HEK293 (cell line): ENCODE results near the gene SCRT2.
A peak's percentile ranks its signal among the peaks of the same experiment; 100 is the strongest.

Experiments
- FEZF1 ChIP-seq: fragments of 450-650 bp; formaldehyde crosslinking; IDR thresholded peaks from 2 replicates; pipeline ENCODE4 v1.5.1; 2016; ENCODE audit warnings: missing biosample characterization, missing genetic modification characterization
- HOXA7 ChIP-seq: sonication (generic); formaldehyde crosslinking; IDR thresholded peaks from 2 replicates; pipeline ENCODE4 v1.8.1; 2022; ENCODE audit warnings: missing genetic modification reagents, borderline replicate concordance
- KLF1 ChIP-seq: fragments of 450-650 bp; formaldehyde crosslinking; IDR thresholded peaks from 2 replicates; pipeline ENCODE4 v1.5.1; 2016; ENCODE audit warnings: missing biosample characterization, missing genetic modification characterization
- KLF17 ChIP-seq: fragments of 450-650 bp; formaldehyde crosslinking; IDR thresholded peaks from 2 replicates; pipeline ENCODE4 v1.5.1; 2016; ENCODE audit warnings: missing biosample characterization, missing genetic modification characterization
- MEIS1 ChIP-seq: sonication (generic); formaldehyde crosslinking; IDR thresholded peaks from 2 replicates; pipeline ENCODE4 v1.8.1; 2022; ENCODE audit warnings: missing genetic modification reagents, mild to moderate bottlenecking, borderline replicate concordance
- PRDM1 ChIP-seq: fragments of 450-650 bp; formaldehyde crosslinking; IDR thresholded peaks from 2 replicates; pipeline ENCODE4; 2016; ENCODE audit warnings: missing biosample characterization, missing genetic modification characterization
- PRDM10 ChIP-seq: fragments of 450-650 bp; formaldehyde crosslinking; IDR thresholded peaks from 2 replicates; pipeline ENCODE4 v1.5.1; 2016; ENCODE audit warnings: missing biosample characterization, missing genetic modification characterization
- PRDM4 ChIP-seq: fragments of 450-650 bp; formaldehyde crosslinking; IDR thresholded peaks from 2 replicates; pipeline ENCODE4 v1.5.1; 2017; ENCODE audit warnings: missing biosample characterization, missing genetic modification characterization
- TRIM28 ChIP-seq: IDR thresholded peaks from 2 replicates; pipeline ENCODE4 v1.6.1; 2011; ENCODE audit warnings: low read length, control low read depth, borderline replicate concordance
- YY2 ChIP-seq: fragments of 450-650 bp; formaldehyde crosslinking; IDR thresholded peaks from 2 replicates; pipeline ENCODE4 v1.5.1; 2016; ENCODE audit warnings: missing biosample characterization, missing genetic modification characterization
- ZBTB21 ChIP-seq: fragments of 450-650 bp; formaldehyde crosslinking; IDR thresholded peaks from 2 replicates; pipeline ENCODE4 v1.5.1; 2017; ENCODE audit warnings: missing biosample characterization, missing genetic modification characterization
- ZBTB48 ChIP-seq: fragments of 450-650 bp; formaldehyde crosslinking; IDR thresholded peaks from 2 replicates; pipeline ENCODE4 v1.5.1; 2016; ENCODE audit warnings: missing biosample characterization, missing genetic modification characterization
- ZEB2 ChIP-seq: fragments of 450-650 bp; formaldehyde crosslinking; IDR thresholded peaks from 2 replicates; pipeline ENCODE4 v1.5.1; 2016; ENCODE audit warnings: missing biosample characterization, missing genetic modification characterization
- ZFP69B ChIP-seq: fragments of 450-650 bp; formaldehyde crosslinking; IDR thresholded peaks from 2 replicates; pipeline ENCODE4 v1.5.1; 2016; ENCODE audit warnings: missing biosample characterization, missing genetic modification characterization
- ZNF2 ChIP-seq: fragments of 450-650 bp; formaldehyde crosslinking; IDR thresholded peaks from 2 replicates; pipeline ENCODE4 v1.5.1; 2016; ENCODE audit warnings: missing biosample characterization, missing genetic modification characterization
- ZNF214 ChIP-seq: fragments of 450-650 bp; formaldehyde crosslinking; IDR thresholded peaks from 2 replicates; pipeline ENCODE4 v1.5.1; 2017; ENCODE audit warnings: missing biosample characterization, mild to moderate bottlenecking, missing genetic modification characterization, borderline replicate concordance
- ZNF239 ChIP-seq: fragments of 450-650 bp; formaldehyde crosslinking; IDR thresholded peaks from 2 replicates; pipeline ENCODE4 v1.5.1; 2016; ENCODE audit warnings: missing biosample characterization, missing genetic modification characterization
- ZNF248 ChIP-seq: fragments of 450-650 bp; formaldehyde crosslinking; IDR thresholded peaks from 2 replicates; pipeline ENCODE4 v1.5.1; 2017; ENCODE audit warnings: missing biosample characterization, missing genetic modification characterization
- ZNF26 ChIP-seq: fragments of 450-650 bp; formaldehyde crosslinking; IDR thresholded peaks from 2 replicates; pipeline ENCODE4 v1.5.1; 2016; ENCODE audit warnings: missing biosample characterization, missing genetic modification characterization
- ZNF433 ChIP-seq: fragments of 450-650 bp; formaldehyde crosslinking; IDR thresholded peaks from 2 replicates; pipeline ENCODE4 v1.5.1; 2016; ENCODE audit warnings: missing biosample characterization, missing genetic modification characterization, low read depth
- ZNF501 ChIP-seq: fragments of 450-650 bp; formaldehyde crosslinking; IDR thresholded peaks from 2 replicates; pipeline ENCODE4 v1.5.1; 2016; ENCODE audit warnings: missing biosample characterization, missing genetic modification characterization
- ZNF518A ChIP-seq: fragments of 450-650 bp; formaldehyde crosslinking; conservative IDR thresholded peaks from 2 replicates; pipeline ENCODE4 v1.5.1; 2016; ENCODE audit warnings: low read depth, missing biosample characterization, missing genetic modification characterization
- ZNF521 ChIP-seq: fragments of 450-650 bp; formaldehyde crosslinking; IDR thresholded peaks from 2 replicates; pipeline ENCODE4 v1.5.1; 2017; ENCODE audit warnings: missing biosample characterization, mild to moderate bottlenecking, missing genetic modification characterization
- ZNF560 ChIP-seq: fragments of 450-650 bp; formaldehyde crosslinking; IDR thresholded peaks from 2 replicates; pipeline ENCODE4 v1.5.1; 2017; ENCODE audit warnings: missing biosample characterization, missing genetic modification characterization, borderline replicate concordance
- ZNF585B ChIP-seq: fragments of 450-650 bp; formaldehyde crosslinking; IDR thresholded peaks from 2 replicates; pipeline ENCODE4 v1.5.1; 2016; ENCODE audit warnings: missing biosample characterization, missing genetic modification characterization
- ZNF626 ChIP-seq: fragments of 450-650 bp; sonication (Bioruptor Pico); formaldehyde crosslinking; IDR thresholded peaks from 2 replicates; pipeline ENCODE4 v1.5.1; 2018; ENCODE audit warnings: missing biosample characterization, missing genetic modification characterization, inconsistent platforms
- ZNF76 ChIP-seq: fragments of 450-650 bp; formaldehyde crosslinking; IDR thresholded peaks from 2 replicates; pipeline ENCODE4; 2016; ENCODE audit warnings: low read depth, missing biosample characterization, missing genetic modification characterization, borderline replicate concordance
- ZNF791 ChIP-seq: fragments of 450-650 bp; formaldehyde crosslinking; IDR thresholded peaks from 2 replicates; pipeline ENCODE4 v1.5.1; 2016; ENCODE audit warnings: missing biosample characterization, missing genetic modification characterization

Gene SCRT2

GRCh38 chr20:621125-621756 lies 54.4 kb downstream of the SCRT2 start (continued):
- TF ChIP-seq FEZF1 (tag by site-specific recombination) (no peak), ZNF791 (tag by site-specific recombination) (no peak), ZNF521 (no peak), PRDM10 (tag by site-specific recombination) (no peak), PRDM4 (no peak), ZNF239 (no peak), MEIS1 (CRISPR knock-in tag) (no peak), ZFP69B (tag by site-specific recombination) (peak; percentile 83; the same call in 1 of the 2 replicates), ZBTB21 (tag by site-specific recombination) (peak; percentile 65; the same call in 1 of the 2 replicates), ZNF26 (tag by site-specific recombination) (no peak), ZNF76 (tag by site-specific recombination) (no peak), ZNF433 (no peak), ZNF248 (tag by site-specific recombination) (no peak), ZNF214 (tag by site-specific recombination) (no peak), ZEB2 (tag by site-specific recombination) (0 out of 2 replicates have a peak, but pooled peaks have one; percentile 30), PRDM1 (tag by site-specific recombination) (no peak), HOXA7 (CRISPR knock-in tag) (no peak), ZBTB48 (tag by site-specific recombination) (no peak), KLF17 (tag by site-specific recombination) (no peak), TRIM28 (no peak), ZNF518A (no peak), ZNF560 (tag by site-specific recombination) (no peak), ZNF585B (no peak), YY2 (tag by site-specific recombination) (no peak), ZNF626 (tag by site-specific recombination) (no peak), ZNF2 (no peak), KLF1 (tag by site-specific recombination) (no peak), ZNF501 (no peak)
